Stomach smooth muscle (tissue), 2 donors: Measurements from ENCODE around the gene ARL6IP6.

Experiments used
- H3K27ac ChIP-seq: one replicate; pipeline ENCODE4 v1.7.0; 2013; ENCODE audit warnings: mild to moderate bottlenecking, low read length, inconsistent platforms
- H3K27me3 ChIP-seq, 2 donors: one replicate each; pipeline ENCODE4 v1.7.0; 2013; ENCODE audit warnings: low read length in 2 of 2; ENCODE audit not compliant: insufficient read depth in 2 of 2, control insufficient read depth in 1 of 2
- H3K36me3 ChIP-seq, 2 donors: one replicate each; pipeline ENCODE4 v1.7.0; 2013; ENCODE audit warnings: low read length in 2 of 2; ENCODE audit not compliant: control insufficient read depth in 2 of 2, insufficient read depth in 2 of 2
- H3K4me1 ChIP-seq: one replicate; pipeline ENCODE4 v1.7.0; 2013; ENCODE audit warnings: low read length; ENCODE audit not compliant: control insufficient read depth, insufficient read depth
- H3K4me3 ChIP-seq, 2 donors: one replicate each; pipeline ENCODE4 v1.7.0; 2013; ENCODE audit warnings: low read length in 2 of 2
- H3K9ac ChIP-seq, 2 donors: one replicate each; pipeline ENCODE4 v1.7.0; 2013; ENCODE audit warnings: low read length in 2 of 2, mild to moderate bottlenecking in 1 of 2
- H3K9me3 ChIP-seq, 2 donors: one replicate each; pipeline ENCODE4 v1.7.0; 2013; ENCODE audit warnings: low read length in 2 of 2; ENCODE audit not compliant: control insufficient read depth in 2 of 2
- donor health status: healthy.
- donor health status: Pancreatic carcinoma.

Gene ARL6IP6

GRCh38 chr2:152701198-152701597, 17.2 kb upstream of the ARL6IP6 start:
- Histone ChIP-seq H3K27me3 (no peaks in the 10 kb centered on the region), H3K9me3 (no peaks in the 10 kb centered on the region), H3K4me1 (no peaks in the 10 kb centered on the region), H3K4me3 (no peak overlapping the region), H3K27ac (no peak overlapping the region), H3K36me3 (peaks cover 4 to 6% of the 10 kb centered on the region in 2 donors), H3K9ac (no peak overlapping the region)

DNA sequence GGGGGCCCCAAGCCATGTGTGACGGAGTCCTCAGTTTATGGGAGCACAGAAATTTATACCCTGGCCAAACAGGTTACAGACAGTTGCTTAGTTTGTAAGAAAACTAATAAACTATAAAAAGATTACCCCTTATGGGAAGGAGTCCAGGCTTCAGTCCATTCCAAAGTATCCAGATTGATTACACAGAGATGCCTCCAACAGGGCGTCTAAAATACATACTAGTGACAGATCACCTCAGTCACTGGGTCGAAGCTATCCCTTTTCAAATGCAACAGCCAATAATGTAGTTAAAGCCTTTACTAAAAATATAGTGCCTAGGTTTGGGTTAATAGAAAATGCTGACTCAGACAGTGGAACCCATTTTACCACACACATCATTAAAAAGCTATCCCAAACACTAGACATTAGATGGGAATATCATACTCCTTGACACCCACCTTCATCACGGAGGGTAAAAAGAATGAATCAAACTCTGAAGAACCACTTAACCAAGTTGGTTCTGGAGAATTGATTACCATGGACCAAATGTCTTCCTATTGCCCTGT, 11.9 kb upstream of the ARL6IP6 start:
- Histone ChIP-seq H3K9me3 (no peaks in the 10 kb centered on the region), H3K4me3 (no peak overlapping the region), H3K27me3 (no peaks in the 10 kb centered on the region), H3K36me3 (peaks cover 5 to 6% of the 10 kb centered on the region in 2 donors), H3K9ac (no peak overlapping the region), H3K27ac (no peak overlapping the region), H3K4me1 (no peaks in the 10 kb centered on the region)

- H3K36me3 ChIP-seq: peaks cover 3 to 8% of the 10 kb centered on the region in 2 donors
- H3K4me1 ChIP-seq: no peaks in the 10 kb centered on the region
- no peaks in the 10 kb centered on the region for H3K9me3 ChIP-seq
- no peak overlapping the region for H3K27ac ChIP-seq
- H3K4me3 ChIP-seq: no peak overlapping the region
- H3K9ac ChIP-seq: no peak overlapping the region
- no peaks in the 10 kb centered on the region for H3K27me3 ChIP-seq
These were observed 9.7 kb upstream of the ARL6IP6 start for GRCh38 chr2:152708742-152709141.

DNA sequence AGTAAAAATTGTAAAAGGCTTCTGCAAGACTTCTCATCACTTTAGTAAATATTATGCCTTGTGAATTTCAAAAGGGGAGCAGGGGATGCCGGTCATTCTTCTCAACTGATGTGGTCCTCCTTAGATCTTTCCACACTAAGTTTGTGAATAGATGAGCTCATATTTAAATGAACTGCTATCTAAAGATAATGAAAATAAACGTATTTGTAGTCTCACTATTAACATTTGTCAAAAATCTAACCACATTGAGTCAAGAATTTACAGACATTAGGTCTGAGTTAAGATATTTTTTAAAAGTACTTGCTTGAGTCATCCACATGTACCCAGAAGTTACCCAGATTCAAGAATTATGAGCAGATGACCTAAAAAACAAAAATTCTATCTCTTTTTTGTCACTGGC, 7.7 kb upstream of the ARL6IP6 start:
- Histone ChIP-seq H3K36me3 (peaks cover 0 to 9% of the 10 kb centered on the region in 2 donors), H3K27ac (no peak overlapping the region), H3K9me3 (no peaks in the 10 kb centered on the region), H3K27me3 (no peaks in the 10 kb centered on the region), H3K4me1 (no peaks in the 10 kb centered on the region), H3K4me3 (no peak overlapping the region), H3K9ac (no peak overlapping the region)

DNA sequence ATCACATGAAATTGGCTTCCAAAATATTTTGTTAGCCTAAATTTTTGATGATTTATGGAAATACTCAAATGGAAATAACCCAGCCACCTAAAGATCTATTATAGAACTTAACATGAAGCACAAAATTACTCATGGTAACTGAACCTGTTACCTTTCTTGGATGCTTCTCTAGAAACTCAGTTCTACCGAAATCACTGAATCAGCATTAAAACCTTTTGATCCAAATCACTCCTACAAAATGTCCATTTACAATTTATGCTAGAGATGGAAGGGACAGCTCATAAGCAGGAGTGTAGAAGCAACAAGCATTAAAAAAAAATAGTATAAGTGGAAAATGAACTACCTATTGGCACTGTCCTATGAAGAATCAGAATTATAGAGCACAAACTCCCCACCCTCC, 3.3 kb upstream of the ARL6IP6 start:
- peaks cover 0 to 9% of the 10 kb centered on the region in 2 donors for H3K36me3 ChIP-seq
- H3K27ac ChIP-seq: no peak overlapping the region
- H3K9ac ChIP-seq: no peak overlapping the region
- H3K9me3 ChIP-seq: no peaks in the 10 kb centered on the region
- peaks cover 5% of the 10 kb centered on the region for H3K4me1 ChIP-seq
- H3K4me3 ChIP-seq: no peak overlapping the region
- no peaks in the 10 kb centered on the region for H3K27me3 ChIP-seq

- Histone ChIP-seq H3K27me3 (no peaks in the 10 kb centered on the region), H3K4me1 (peaks cover 7% of the 10 kb centered on the region), H3K9me3 (no peaks in the 10 kb centered on the region), H3K27ac (no peak overlapping the region), H3K4me3 (peak overlapping the region; percentile 68 to 96), H3K36me3 (peaks cover 0 to 6% of the 10 kb centered on the region in 2 donors), H3K9ac (no peak overlapping the region)
These were observed 2.5 kb upstream of the ARL6IP6 start for GRCh38 chr2:152715854-152716428.

DNA sequence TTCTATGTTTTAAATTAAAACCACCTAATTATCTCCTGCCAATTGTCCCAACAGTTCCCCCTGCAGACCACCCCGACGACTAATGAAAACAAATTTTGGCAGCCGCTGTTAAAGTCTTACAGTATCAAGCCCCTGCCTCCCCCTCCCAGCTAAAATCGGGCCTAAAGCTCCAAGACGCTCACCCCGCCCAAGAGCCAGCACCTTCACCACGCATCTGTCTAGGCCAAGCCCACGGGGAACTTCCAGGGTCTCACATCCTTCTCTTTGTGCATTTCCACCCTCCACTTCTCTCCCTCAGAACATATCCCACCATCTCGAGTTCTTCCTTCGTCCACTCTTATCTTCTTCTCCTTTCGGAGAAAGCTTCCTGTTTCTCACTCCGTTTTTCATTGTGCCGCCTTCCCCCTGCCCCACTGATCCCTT, 1.6 kb upstream of the ARL6IP6 start:
- Histone ChIP-seq H3K4me3 (peak overlapping the region; percentile 68 to 96), H3K9me3 (no peaks in the 10 kb centered on the region), H3K4me1 (peaks cover 7% of the 10 kb centered on the region), H3K27me3 (no peaks in the 10 kb centered on the region), H3K9ac (peak overlapping the region; percentile 68 to 96), H3K36me3 (peaks cover 0 to 7% of the 10 kb centered on the region in 2 donors), H3K27ac (peak overlapping the region; percentile 94)

- H3K9ac ChIP-seq: peak within 1 kb of the TSS; percentile 90 to 96
- peaks cover 7% of the 10 kb centered on the region for H3K4me1 ChIP-seq
- H3K27me3 ChIP-seq: no peaks in the 10 kb centered on the region
- H3K4me3 ChIP-seq: peak within 1 kb of the TSS; percentile 79 to 96
- peaks cover 0 to 7% of the 10 kb centered on the region in 2 donors for H3K36me3 ChIP-seq
- H3K27ac ChIP-seq: peak within 1 kb of the TSS; percentile 94
- H3K9me3 ChIP-seq: no peaks in the 10 kb centered on the region
These were observed 968 bp upstream of the ARL6IP6 start, which contains the start of gene PRPF40A for GRCh38 chr2:152717228-152718075. Gene PRPF40A, minus strand, starts transcription at chr2:152717461. Its CDS starts 22 bp downstream, at chr2:152717439.

GRCh38 chr2:152718909-152719645, 657 bp downstream of the ARL6IP6 start:
- H3K27me3 ChIP-seq: no peaks in the 10 kb centered on the region
- peak overlapping the region; percentile 94 for H3K27ac ChIP-seq
- peak overlapping the region; percentile 79 to 96 for H3K4me3 ChIP-seq
- no peaks in the 10 kb centered on the region for H3K9me3 ChIP-seq
- H3K4me1 ChIP-seq: peaks cover 7% of the 10 kb centered on the region
- peaks cover 0 to 3% of the 10 kb centered on the region in 2 donors for H3K36me3 ChIP-seq
- peak overlapping the region; percentile 66 to 90 for H3K9ac ChIP-seq

DNA sequence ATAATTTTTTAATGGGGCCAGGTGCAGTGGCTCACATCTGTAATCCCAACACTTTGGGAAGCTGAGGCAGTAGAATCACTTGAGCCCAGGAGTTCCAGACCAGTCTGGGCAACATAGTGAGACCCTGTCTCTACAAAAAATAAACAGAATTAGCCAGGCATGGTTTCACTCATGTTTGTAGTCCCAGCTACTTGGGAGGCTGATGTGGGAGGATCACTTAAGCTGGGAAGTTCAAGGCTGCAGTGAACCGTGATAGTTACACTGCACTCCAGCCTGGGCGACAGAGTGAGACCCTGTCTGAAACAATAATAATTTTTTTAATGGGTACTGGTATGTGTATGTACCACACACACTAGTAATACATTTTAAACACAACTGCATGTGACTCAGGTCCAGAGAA, 2.4 kb downstream of the ARL6IP6 start:
- H3K27ac ChIP-seq: no peak overlapping the region
- peaks cover 7% of the 10 kb centered on the region for H3K4me1 ChIP-seq
- no peak overlapping the region for H3K9ac ChIP-seq
- no peaks in the 10 kb centered on the region for H3K9me3 ChIP-seq
- peaks cover 0 to 3% of the 10 kb centered on the region in 2 donors for H3K36me3 ChIP-seq
- no peaks in the 10 kb centered on the region for H3K27me3 ChIP-seq
- H3K4me3 ChIP-seq: no peak overlapping the region
